Lower leg skin (tissue), 3 donors: ENCODE measurements around the gene CNTRL.

Experiments used
- CTCF ChIP-seq, 3 donors: fragments of 450-650 bp; IDR thresholded peaks; one replicate each; pipeline ENCODE4 v1.5.1; 2016; ENCODE audit warnings: antibody characterized with exemption in 3 of 3, mild to moderate bottlenecking in 3 of 3, moderate library complexity in 2 of 3
- POLR2A ChIP-seq, 2 donors: fragments of 450-650 bp; IDR thresholded peaks; one replicate each; pipeline ENCODE4 v1.6.1; 2016 to 2017; ENCODE audit warnings: antibody characterized with exemption in 2 of 2, mild to moderate bottlenecking in 1 of 2, moderate library complexity in 1 of 2

- no peak for TF ChIP-seq POLR2A (IDR thresholded peaks at IDR 0.05)
- no peak for TF ChIP-seq CTCF (IDR thresholded peaks at IDR 0.05)
These were observed 120.0 kb downstream of the CNTRL start for GRCh38 chr9:121194730-121195129.
